DMS53 treated with DMSO at 0.1 percent for 48 hours (cell line): ENCODE data around the gene MS4A18.

Experiments used
- DNase-seq: peaks from one replicate; lab custom pipeline; 2025; ENCODE audit not compliant: unreplicated experiment; lab: John Stamatoyannopoulos, UW

MS4A18 gene

DNA sequence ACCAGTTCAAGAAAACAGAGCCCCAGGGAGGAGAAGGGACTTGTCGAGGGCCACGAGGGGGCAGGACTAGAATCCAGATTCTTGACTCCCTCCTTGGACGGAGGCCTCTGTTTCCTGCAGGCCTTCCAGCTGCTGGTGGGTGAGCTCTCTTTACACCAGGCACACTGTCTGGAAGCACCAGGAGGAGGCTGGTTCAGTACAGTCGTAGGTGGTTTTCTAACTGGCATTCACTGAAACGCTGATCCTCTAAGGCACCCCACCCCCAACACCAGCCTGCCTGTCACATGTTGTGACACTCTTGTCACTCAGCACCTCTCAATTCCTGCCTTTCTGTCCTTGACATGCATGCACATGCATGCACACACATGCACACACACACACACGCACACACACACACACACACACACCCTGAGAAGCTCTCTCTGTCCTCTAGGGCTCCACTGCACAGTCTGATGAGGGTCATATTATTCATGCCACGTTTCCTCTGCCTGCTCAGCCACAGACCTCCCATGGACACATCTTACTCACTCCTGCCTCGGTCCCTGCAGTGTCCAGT is 61.4 kb downstream of the MS4A18 start:
- DNase-seq: no peak

GRCh38 chr11:60786811-60787567 is 62.5 kb downstream of the MS4A18 start:
- no peak for DNase-seq

- DNase-seq: no peak
Observed at GRCh38 chr11:60788401-60789125, 64.0 kb downstream of the MS4A18 start.

GRCh38 chr11:60790726-60791125 is 66.2 kb downstream of the MS4A18 start:
- no peak for DNase-seq

DNA sequence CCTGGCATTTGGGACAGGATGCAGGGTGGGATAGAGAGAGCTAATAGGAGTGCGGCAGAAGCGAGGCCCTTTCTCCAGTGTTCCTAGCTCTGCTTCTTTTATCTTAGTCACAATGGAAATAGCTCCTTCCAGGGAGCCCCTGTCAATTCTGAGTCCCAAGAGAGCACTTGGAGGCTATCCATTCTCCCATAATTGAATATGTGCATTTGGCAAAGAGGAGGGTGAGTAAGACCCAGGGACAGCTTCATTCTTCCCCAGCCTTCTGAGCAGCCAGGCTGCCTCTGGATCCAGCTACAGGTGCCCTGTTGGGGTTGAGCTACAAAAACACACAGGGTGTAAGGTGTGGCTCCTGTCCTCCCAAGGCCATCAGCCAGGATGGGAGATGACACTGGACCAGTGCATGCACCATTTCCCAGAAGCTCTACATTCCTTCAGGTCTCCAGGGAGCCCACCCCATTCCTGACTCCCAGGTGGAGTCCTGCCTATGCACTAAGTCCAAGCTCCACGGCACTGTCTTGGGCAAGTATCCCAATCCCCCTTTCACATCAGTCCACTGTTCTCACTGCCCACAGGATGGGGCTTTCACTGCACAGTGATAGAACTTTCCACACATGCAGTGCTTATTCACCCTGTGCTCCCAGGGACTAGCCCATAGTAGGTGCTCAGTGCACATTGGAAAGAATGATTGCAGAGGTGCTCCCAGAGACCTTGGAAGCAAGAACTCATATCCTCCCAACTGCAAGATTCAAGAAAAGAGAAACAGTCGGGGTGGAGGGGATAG is 66.8 kb downstream of the MS4A18 start:
- no peak for DNase-seq

DNA sequence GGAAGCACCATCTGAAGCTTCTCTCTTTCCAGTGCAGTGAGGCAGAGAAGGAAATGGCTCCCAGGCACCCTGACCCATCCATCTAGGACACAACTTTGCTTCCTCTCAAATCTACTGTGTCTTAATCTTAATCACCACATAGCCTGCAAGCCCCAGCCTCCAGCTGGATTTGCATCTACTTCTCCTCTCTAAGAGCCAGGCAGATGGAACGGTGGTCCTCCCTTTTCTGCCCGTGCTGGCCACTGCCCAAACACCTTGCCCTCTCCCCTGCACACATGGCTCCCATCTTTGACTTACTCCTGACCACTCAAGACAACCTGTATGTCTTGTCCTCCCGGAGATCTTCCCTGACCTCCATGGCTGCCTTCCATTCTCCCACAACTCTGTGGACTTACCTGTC is 68.0 kb downstream of the MS4A18 start:
- DNase-seq: no peak
